Uterus (tissue), 2 donors: ENCODE measurements around the gene OR6J1.

Source experiments
- POLR2A ChIP-seq, 2 donors: fragments of 450-650 bp; IDR thresholded peaks; one replicate each; pipeline ENCODE4 v1.6.1; 2016; ENCODE audit warnings: antibody characterized with exemption in 2 of 2, mild to moderate bottlenecking in 1 of 2, moderate library complexity in 1 of 2
- TF ChIP-seq, protein P1 (sequence below), 4 experiments: fragments of 200-600 bp in 2 of 4; fragments of 450-650 bp in 2 of 4; sonication (generic) in 2 of 4; IDR thresholded peaks; one replicate each; pipeline ENCODE4 v1.5.1; 2016 to 2019; ENCODE audit warnings: antibody characterized with exemption in 4 of 4, mild to moderate bottlenecking in 2 of 4, moderate library complexity in 1 of 4

DNA sequence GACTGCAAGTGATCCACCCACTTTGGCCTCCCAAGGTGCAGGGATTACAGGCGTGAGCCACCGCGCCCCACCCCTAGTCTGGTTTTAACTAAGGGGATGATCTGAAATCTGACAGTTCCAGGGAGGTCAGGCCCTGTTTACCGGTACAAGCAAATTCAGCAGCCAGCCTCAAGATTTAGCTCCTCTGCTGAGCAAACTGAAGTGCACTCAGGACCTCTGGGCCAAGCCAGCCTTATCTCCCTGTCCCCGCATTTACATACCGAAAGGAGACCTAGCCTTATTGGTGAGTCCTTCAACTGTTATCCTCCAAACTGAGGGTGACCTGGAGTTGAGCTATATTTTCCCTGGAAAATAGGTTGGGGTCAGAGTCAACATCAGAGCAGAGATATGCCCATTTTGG is 46.9 kb downstream of the OR6J1 start:
- TF ChIP-seq, protein P1, sequence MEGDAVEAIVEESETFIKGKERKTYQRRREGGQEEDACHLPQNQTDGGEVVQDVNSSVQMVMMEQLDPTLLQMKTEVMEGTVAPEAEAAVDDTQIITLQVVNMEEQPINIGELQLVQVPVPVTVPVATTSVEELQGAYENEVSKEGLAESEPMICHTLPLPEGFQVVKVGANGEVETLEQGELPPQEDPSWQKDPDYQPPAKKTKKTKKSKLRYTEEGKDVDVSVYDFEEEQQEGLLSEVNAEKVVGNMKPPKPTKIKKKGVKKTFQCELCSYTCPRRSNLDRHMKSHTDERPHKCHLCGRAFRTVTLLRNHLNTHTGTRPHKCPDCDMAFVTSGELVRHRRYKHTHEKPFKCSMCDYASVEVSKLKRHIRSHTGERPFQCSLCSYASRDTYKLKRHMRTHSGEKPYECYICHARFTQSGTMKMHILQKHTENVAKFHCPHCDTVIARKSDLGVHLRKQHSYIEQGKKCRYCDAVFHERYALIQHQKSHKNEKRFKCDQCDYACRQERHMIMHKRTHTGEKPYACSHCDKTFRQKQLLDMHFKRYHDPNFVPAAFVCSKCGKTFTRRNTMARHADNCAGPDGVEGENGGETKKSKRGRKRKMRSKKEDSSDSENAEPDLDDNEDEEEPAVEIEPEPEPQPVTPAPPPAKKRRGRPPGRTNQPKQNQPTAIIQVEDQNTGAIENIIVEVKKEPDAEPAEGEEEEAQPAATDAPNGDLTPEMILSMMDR (IDR thresholded peaks at IDR 0.05), result no peak
- TF ChIP-seq POLR2A (IDR thresholded peaks at IDR 0.05), result no peak
